Measurements from ENCODE around the gene NCAM1. TPM values are rescaled to one million over a fixed set of nuclear protein-coding genes. Genes with fewer than 3 reads are reported as not detected.

Gene NCAM1
- total and polyA plus RNA-seq, 8 donors: 1.2 to 19.6 (median 3.6) TPM

GRCh38 chr11:112961751-112962578 lies 745 bp downstream of the NCAM1 start:
- TF ChIP-seq CTCF (IDR thresholded peaks at IDR 0.05): no peak
- Histone ChIP-seq H3K27me3 (peaks cover 0 to 21% (median 5%) of the 10 kb centered on the region in 4 donors), H3K4me1 (peaks cover 7 to 16% (median 11%) of the 10 kb centered on the region in 3 donors), H3K9me3 (no peaks in the 10 kb centered on the region), H3K36me3 (no peaks in the 10 kb centered on the region), H3K27ac (no peak overlapping the region), H3K4me3 (peak overlapping the region; percentile 15 to 48 (median 24))
- DNase-seq: peak in 4 of 6 donors; percentile 7 to 67 (median 36)
- ATAC-seq: peak; percentile 29 to 54 (median 44)
- WGBS, 2 donors: 1% methylated on average over 82 of the region's 82 CpGs
- intact Hi-C loops (cut with DNase I): no loop called here
- FAIRE-seq: no peak

DNA sequence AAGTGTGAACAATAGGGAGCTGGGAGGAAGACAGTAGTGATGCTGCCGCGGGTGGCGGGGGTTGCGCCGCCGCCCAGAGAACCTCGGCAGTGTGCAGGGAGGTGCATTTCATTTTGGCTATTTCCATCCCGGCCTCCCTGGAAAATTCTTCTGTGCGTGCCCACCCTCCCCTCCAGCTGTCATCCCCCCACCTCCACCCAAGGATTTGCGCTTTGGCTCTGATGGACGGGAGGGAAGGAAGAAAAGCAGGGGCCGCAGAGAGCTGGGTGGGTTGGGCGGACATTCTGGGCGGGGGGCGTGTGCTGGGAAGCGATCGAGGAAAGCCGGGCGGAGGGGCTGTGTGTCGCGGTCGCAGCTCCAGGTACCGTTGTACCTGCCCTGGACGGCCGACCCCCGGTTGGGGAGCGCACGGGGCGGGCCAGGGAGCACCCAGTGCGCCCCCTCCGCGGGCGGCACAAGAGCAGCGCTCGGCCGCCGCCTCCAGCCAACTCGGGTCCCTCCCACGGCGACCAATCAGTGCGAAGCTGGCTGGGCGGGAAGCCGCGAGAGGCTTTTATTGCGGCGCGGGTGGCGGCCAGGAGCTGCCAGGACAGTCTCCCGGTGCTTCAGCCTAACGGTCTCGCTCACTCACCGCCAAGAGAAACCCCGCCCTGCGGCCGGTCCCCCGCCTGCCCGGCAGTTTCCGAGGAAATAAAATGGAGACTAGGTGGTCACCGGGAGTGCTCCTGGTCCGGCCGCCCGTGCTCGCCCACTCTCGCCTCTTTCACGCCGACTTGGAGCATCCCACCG lies 1.6 kb downstream of the NCAM1 start:
- ATAC-seq (peak; percentile 47 to 83 (median 78)), FAIRE-seq (no peak), DNase-seq (peak in 5 of 6 donors; percentile 21 to 78 (median 37))
- Histone ChIP-seq H3K9me3 (no peaks in the 10 kb centered on the region), H3K27me3 (peaks cover 0 to 21% (median 5%) of the 10 kb centered on the region in 4 donors), H3K4me1 (peaks cover 7 to 16% (median 11%) of the 10 kb centered on the region in 3 donors), H3K4me3 (peak overlapping the region; percentile 21 to 48 (median 28)), H3K36me3 (no peaks in the 10 kb centered on the region), H3K27ac (no peak overlapping the region)
- 1 to 3% methylated on average over 50 to 67 of the region's 67 CpGs for WGBS, 2 donors
- no peak for TF ChIP-seq CTCF (IDR thresholded peaks at IDR 0.05)
- intact Hi-C loops (cut with DNase I): no loop called here

DNA sequence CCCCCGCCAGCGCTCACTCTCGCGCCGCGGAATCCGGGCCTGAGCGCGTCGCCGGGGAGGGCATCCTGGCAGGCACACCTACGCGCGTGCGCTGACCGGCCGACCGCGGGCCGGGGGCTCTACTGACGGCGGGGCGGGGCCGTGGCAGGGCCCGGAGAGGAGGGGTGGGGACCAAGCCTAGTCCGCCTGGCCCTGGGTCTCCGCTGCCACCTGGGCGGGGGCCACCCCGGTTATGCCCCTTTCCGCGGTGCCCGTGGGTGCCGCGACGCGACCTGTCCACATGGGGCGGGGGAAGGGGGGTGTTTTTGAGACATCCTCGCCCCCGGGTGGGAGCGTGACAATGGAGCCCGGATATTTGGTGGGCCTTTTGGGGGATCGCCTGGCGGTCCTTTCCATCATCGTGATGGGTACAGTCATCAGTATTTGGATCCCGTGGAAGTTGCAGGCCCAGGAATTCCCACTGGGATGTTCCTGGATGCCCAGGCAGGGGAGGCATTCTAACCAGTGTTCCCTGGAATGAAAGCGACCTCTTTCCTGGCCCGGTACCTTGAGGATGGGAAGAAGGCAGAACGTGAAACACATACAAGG lies 2.2 kb downstream of the NCAM1 start:
- 8 to 10% methylated on average over 38 to 48 of the region's 48 CpGs for WGBS, 2 donors
- no peak for FAIRE-seq
- peaks cover 7 to 16% (median 11%) of the 10 kb centered on the region in 3 donors for H3K4me1 ChIP-seq
- peak in 3 of 4 donors; percentile 5 to 28 (median 8) for ATAC-seq
- intact Hi-C loops (cut with DNase I): no loop called here
- TF ChIP-seq CTCF (IDR thresholded peaks at IDR 0.05): no peak
- peaks cover 0 to 21% (median 5%) of the 10 kb centered on the region in 4 donors for H3K27me3 ChIP-seq
- H3K27ac ChIP-seq: no peak overlapping the region
- no peaks in the 10 kb centered on the region for H3K36me3 ChIP-seq
- peak overlapping the region in 3 of 4 donors; percentile 26 to 48 (median 31) for H3K4me3 ChIP-seq
- DNase-seq: peak in 3 of 6 donors; percentile 14 to 67 (median 58)
- H3K9me3 ChIP-seq: no peaks in the 10 kb centered on the region

DNA sequence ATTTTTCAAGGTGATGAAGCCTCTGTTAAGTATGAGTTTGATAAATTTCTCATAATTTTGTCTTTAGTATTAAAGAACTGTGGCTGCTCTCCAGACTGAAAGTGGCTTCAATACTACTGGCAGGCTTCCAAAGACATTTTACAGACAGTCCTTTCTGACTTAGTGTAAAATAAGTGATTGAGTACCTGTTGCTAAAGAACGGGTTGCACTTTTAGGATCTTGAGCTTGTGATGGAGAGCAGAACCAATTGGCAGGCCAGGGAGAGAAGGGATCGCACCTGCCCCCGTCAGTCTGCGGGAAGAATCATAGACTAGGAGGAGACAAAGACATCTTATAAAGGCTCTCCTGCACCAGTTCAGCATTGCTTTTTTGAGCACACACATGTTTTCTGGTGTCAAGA lies 4.4 kb downstream of the NCAM1 start:
- H3K27ac ChIP-seq: no peak overlapping the region
- TF ChIP-seq CTCF (IDR thresholded peaks at IDR 0.05): no peak
- H3K36me3 ChIP-seq: no peaks in the 10 kb centered on the region
- intact Hi-C loops (cut with DNase I): no loop called here
- 47% methylated on average over 4 of the region's 4 CpGs for WGBS, 2 donors
- no peak for ATAC-seq
- no peak for FAIRE-seq
- DNase-seq: no peak
- peaks cover 0 to 14% (median 4%) of the 10 kb centered on the region in 4 donors for H3K27me3 ChIP-seq
- no peak overlapping the region for H3K4me3 ChIP-seq
- H3K9me3 ChIP-seq: no peaks in the 10 kb centered on the region
- H3K4me1 ChIP-seq: peaks cover 7 to 16% (median 11%) of the 10 kb centered on the region in 3 donors

Measured in pancreas (tissue), 10 donors.